Peyer's patch (tissue), 4 donors: ENCODE data around the gene INAFM2. TPM values are rescaled to one million over a fixed set of nuclear protein-coding genes. Genes with fewer than 3 reads are reported as not detected.
A peak's percentile ranks its signal among the peaks of the same experiment; 100 is the strongest.

ENCODE experiments used
- DNase-seq, 3 donors: peaks; one replicate each; pipeline ENCODE4 v3.0.0-alpha.2; 2017 to 2019
- H3K27ac ChIP-seq, 4 donors: fragments of 200-600 bp; sonication (generic); one replicate each; pipeline ENCODE4 v1.5.1; 2016 to 2019
- H3K27me3 ChIP-seq, 2 donors: fragments of 200-600 bp; sonication (generic); one replicate each; pipeline ENCODE4 v1.5.1; 2019
- H3K36me3 ChIP-seq, 3 donors: fragments of 200-600 bp; sonication (generic); one replicate each; pipeline ENCODE4 v1.5.1; 2016 to 2019
- H3K4me1 ChIP-seq, 4 donors: fragments of 200-600 bp; sonication (generic); one replicate each; pipeline ENCODE4 v1.5.1; 2016 to 2019
- H3K4me3 ChIP-seq, 4 donors: fragments of 200-600 bp; sonication (generic); 1 replicate in 3 of 4; 2 replicates in 1 of 4; pipeline ENCODE4 v1.5.1; 2016 to 2019; ENCODE audit warnings: mild to moderate bottlenecking in 1 of 4
- H3K9me3 ChIP-seq, 4 donors: fragments of 200-600 bp; sonication (generic); one replicate each; pipeline ENCODE4 v1.5.1; 2016 to 2019; ENCODE audit warnings: mild to moderate bottlenecking in 1 of 4
- POLR2A ChIP-seq, 2 donors: fragments of 450-650 bp; IDR thresholded peaks; one replicate each; pipeline ENCODE4 v1.5.1; 2017; ENCODE audit warnings: antibody characterized with exemption in 2 of 2, mild to moderate bottlenecking in 2 of 2, moderate library complexity in 2 of 2
- total RNA-seq, 4 donors: library from RNA; depleted of rRNA; stranded (reverse); fragments of >200 nt; gene quantifications; one replicate each; pipeline ENCODE4 v1.1.0, GENCODE V29; 2016
- TF ChIP-seq, protein P1 (sequence below), 6 experiments: fragments of 450-650 bp in 4 of 6; fragments of 200-600 bp in 2 of 6; sonication (generic) in 1 of 6; IDR thresholded peaks; one replicate each; pipeline ENCODE4 v1.5.1; 2017 to 2019; ENCODE audit warnings: antibody characterized with exemption in 6 of 6, mild to moderate bottlenecking in 3 of 6, moderate library complexity in 1 of 6

INAFM2 gene
- total RNA-seq, 4 donors from 2014 or later: 6.2 to 10.7 (median 8.9) TPM

DNA sequence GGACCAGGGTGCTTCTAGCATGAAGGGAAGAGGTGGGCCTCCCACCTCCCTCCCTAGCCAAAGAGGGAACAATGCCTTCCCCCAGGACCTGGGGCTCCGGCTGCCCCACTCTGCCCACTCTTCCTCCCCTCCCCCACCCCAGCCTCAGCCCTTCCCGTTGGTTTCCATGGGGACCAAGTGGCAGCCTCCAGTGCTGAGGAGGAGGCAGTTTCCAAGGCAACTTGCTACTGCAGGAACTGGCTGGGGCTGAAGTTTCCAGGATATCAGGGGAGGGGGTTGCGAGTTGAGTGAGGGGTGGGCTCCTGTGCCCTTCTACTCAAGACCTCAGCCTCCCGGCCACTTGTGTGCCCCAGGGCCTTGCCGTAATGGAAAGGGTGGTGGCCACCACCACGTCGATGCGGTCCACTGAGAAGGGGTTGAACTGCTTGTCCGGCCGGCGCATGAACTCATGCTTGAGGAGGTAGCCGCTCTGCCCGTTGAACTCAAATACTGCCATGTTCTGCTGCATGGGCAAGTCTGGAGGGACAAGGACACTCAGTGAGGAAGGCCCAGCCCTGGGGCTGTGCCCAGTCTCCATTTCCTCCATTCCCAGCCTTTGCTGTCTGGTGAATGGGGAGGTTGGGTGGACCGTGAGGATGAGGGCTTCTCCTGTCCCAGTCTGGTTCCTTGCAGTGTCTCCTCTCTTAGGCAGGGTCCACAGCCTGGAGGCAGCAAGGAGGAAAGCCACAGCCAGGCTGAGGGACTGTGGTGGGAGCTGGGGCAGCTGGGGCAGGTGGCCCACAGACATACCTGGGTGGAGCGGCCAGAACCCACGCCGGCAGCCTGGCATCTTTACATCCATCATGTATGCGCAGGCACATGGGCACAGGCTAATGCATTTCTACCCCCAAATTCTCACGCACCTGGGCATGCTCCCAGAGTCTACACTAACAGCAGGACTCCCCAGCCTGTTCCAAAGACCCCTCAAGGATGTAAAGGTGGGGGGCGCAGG, 29.3 kb upstream of the INAFM2 start:
- no peak for DNase-seq
- Histone ChIP-seq H3K9me3 (no peaks in the 10 kb centered on the region), H3K4me1 (peaks cover 0 to 13% (median 0%) of the 10 kb centered on the region in 4 donors), H3K4me3 (no peak overlapping the region), H3K36me3 (no peaks in the 10 kb centered on the region), H3K27me3 (no peaks in the 10 kb centered on the region), H3K27ac (no peak overlapping the region)
- TF ChIP-seq, protein P1, sequence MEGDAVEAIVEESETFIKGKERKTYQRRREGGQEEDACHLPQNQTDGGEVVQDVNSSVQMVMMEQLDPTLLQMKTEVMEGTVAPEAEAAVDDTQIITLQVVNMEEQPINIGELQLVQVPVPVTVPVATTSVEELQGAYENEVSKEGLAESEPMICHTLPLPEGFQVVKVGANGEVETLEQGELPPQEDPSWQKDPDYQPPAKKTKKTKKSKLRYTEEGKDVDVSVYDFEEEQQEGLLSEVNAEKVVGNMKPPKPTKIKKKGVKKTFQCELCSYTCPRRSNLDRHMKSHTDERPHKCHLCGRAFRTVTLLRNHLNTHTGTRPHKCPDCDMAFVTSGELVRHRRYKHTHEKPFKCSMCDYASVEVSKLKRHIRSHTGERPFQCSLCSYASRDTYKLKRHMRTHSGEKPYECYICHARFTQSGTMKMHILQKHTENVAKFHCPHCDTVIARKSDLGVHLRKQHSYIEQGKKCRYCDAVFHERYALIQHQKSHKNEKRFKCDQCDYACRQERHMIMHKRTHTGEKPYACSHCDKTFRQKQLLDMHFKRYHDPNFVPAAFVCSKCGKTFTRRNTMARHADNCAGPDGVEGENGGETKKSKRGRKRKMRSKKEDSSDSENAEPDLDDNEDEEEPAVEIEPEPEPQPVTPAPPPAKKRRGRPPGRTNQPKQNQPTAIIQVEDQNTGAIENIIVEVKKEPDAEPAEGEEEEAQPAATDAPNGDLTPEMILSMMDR (IDR thresholded peaks at IDR 0.05): no peak
- no peak for TF ChIP-seq POLR2A (IDR thresholded peaks at IDR 0.05)

DNA sequence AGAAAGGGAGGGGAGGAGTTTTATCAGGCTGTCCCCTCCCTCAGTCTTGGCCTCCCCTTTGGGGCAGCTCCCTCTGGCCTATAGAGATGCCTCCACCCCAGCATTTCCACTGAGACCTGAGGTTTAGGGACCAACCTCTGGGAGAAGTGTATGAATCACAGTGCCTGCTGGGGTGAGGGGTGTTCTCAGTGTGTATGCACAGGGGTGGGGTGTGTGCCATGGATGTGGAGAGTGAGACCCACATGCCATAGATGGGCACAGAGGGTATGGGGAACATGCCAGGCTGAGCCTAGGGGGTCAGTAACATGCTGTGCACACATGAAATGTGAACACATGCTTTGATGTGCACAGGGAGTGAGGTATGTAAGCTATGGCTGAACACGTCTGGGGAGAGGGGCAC, 28.2 kb upstream of the INAFM2 start:
- TF ChIP-seq, protein P1 (IDR thresholded peaks at IDR 0.05): no peak
- TF ChIP-seq POLR2A (IDR thresholded peaks at IDR 0.05): no peak
- Histone ChIP-seq H3K4me3 (no peak overlapping the region), H3K4me1 (peaks cover 0 to 13% (median 0%) of the 10 kb centered on the region in 4 donors), H3K36me3 (no peaks in the 10 kb centered on the region), H3K27me3 (no peaks in the 10 kb centered on the region), H3K9me3 (peaks cover 0 to 3% (median 0%) of the 10 kb centered on the region in 4 donors), H3K27ac (no peak overlapping the region)
- DNase-seq: no peak

DNA sequence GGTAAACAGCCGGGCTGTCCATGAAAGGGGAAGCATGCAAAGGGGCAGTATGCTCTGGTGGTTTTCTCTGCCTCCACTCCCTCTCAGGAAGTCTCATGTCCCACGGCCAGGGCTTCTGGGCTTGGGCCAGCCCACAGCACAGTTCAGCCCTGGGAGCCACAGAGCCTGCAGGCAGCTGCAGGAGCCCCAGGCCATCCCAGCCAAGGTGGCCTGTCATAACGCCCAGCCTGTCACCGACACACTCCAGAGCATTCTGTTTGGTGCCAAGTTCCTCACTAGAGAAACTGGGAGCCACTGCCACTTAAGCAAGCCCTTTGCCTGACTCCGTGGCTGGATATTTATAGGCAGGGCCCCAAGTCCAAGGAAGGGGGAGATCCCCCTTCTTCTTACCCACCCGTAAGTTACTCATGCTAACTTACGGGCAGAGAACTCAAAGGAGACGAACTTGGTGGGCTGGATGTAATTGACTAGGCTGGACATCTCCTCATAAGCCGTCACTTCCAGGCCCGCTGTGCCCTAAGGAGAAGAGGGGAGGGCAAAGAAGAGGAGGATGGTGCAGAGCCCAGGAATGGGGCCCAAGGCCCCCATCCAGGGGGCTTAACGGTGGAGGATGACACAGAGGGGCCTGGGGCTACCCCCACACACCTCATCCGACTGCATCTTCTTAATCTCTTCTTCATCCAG, 27.5 kb upstream of the INAFM2 start:
- no peaks in the 10 kb centered on the region for H3K36me3 ChIP-seq
- H3K27me3 ChIP-seq: no peaks in the 10 kb centered on the region
- peaks cover 0 to 7% (median 0%) of the 10 kb centered on the region in 4 donors for H3K4me1 ChIP-seq
- no peak overlapping the region for H3K4me3 ChIP-seq
- DNase-seq: no peak
- TF ChIP-seq, protein P1 (IDR thresholded peaks at IDR 0.05): no peak
- no peak for TF ChIP-seq POLR2A (IDR thresholded peaks at IDR 0.05)
- H3K27ac ChIP-seq: no peak overlapping the region
- peaks cover 0 to 3% (median 0%) of the 10 kb centered on the region in 4 donors for H3K9me3 ChIP-seq

DNA sequence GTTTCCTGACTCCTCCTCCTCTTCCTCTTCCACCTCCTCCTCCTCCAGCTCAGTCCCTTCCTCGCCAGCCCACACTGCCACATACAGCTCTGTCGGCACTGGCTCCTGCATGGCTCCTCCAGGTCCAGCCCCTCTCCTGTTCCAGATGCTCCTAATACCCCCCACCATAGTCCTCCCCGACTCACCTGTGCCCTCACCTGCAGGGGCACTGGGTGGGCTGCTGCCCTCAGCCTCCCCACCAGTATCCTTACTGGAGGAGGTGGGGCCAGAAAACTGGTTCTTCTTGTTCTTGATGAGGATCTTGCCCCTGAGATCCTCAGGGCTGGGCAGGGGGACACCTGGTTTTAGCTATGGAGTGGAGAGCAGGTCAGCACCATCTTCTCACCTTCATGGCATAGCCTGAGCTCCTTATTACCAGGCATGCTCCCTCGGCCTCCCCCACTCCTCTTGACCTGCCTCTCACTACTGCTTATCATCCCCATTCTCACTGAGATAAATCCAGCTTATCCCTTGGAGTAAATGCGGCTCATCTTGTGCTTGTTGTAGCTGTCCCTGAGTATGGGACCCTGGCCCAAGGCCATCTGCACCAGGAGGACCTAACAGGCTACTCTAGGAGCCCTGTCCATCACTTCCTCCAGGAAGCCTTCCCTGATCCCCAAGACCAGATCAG, 26.8 kb upstream of the INAFM2 start:
- DNase-seq: peak in 1 of 3 donors; percentile 29
- TF ChIP-seq, protein P1 (IDR thresholded peaks at IDR 0.05): no peak
- no peak for TF ChIP-seq POLR2A (IDR thresholded peaks at IDR 0.05)
- no peak overlapping the region for H3K27ac ChIP-seq
- peaks cover 0 to 3% (median 0%) of the 10 kb centered on the region in 4 donors for H3K9me3 ChIP-seq
- no peaks in the 10 kb centered on the region for H3K4me1 ChIP-seq
- H3K4me3 ChIP-seq: no peak overlapping the region
- no peaks in the 10 kb centered on the region for H3K27me3 ChIP-seq
- H3K36me3 ChIP-seq: no peaks in the 10 kb centered on the region

DNA sequence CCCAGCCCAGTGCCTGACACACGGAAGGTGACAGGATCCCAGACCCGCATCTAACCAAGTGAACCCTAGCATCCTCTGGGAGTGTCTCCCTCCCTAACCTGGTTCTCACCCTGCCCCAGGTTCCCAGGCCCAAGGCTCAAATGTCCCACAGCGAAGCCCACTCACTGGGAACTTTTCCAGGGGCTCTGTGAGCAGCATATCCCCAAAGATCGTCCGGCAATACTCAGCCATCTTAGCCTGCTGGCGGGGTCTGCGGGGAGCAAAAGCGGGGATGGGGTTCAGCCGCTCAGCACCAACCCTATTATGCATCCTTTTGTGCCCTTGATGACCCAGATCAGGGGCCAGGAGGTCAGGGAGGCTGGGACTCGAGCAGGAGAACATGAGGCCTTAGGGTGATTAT, 26.1 kb upstream of the INAFM2 start:
- H3K4me3 ChIP-seq: no peak overlapping the region
- no peaks in the 10 kb centered on the region for H3K4me1 ChIP-seq
- H3K27me3 ChIP-seq: no peaks in the 10 kb centered on the region
- H3K36me3 ChIP-seq: no peaks in the 10 kb centered on the region
- no peak overlapping the region for H3K27ac ChIP-seq
- no peak for DNase-seq
- TF ChIP-seq POLR2A (IDR thresholded peaks at IDR 0.05): no peak
- TF ChIP-seq, protein P1 (IDR thresholded peaks at IDR 0.05): no peak
- H3K9me3 ChIP-seq: peaks cover 0 to 3% (median 0%) of the 10 kb centered on the region in 4 donors
